ENCODE data around the gene BCAN.

DNA sequence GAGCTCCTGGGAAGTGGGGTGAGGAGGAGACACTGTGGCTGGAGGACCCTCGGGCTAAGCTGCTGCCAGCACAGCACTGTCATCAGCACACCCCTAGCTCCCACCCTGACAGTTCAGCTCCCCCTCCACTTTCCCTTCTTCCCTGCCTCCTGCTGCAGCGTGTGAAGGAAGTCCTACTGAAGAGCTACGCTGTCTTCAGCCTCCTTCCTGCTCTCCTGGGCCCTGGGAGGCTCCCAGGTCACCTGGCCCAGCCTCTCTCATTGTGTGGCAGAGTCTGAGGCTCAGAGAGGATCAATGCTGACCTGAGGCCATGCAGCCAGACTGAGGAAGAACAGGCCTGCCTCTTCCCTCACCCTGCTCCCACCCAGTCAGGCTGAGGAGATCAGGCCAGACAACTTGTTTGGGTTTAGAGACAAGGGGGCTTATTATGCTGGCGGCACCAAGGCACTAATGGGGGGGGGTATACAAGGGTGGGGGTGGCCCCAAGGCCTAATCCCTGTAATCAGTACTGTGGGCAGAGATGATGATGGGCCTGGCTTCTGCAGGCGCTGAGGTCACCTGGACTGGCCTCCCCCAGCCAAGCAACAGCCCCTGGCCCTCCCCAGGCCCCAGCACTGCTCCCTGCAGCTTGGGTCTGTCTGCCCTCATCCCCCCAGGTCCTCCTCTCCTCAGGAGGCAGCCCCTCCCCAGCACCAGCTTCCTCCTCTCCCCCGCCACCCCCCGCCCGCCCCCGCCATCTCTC, 26.2 kb downstream of the BCAN start:
- TF ChIP-seq, protein P1, sequence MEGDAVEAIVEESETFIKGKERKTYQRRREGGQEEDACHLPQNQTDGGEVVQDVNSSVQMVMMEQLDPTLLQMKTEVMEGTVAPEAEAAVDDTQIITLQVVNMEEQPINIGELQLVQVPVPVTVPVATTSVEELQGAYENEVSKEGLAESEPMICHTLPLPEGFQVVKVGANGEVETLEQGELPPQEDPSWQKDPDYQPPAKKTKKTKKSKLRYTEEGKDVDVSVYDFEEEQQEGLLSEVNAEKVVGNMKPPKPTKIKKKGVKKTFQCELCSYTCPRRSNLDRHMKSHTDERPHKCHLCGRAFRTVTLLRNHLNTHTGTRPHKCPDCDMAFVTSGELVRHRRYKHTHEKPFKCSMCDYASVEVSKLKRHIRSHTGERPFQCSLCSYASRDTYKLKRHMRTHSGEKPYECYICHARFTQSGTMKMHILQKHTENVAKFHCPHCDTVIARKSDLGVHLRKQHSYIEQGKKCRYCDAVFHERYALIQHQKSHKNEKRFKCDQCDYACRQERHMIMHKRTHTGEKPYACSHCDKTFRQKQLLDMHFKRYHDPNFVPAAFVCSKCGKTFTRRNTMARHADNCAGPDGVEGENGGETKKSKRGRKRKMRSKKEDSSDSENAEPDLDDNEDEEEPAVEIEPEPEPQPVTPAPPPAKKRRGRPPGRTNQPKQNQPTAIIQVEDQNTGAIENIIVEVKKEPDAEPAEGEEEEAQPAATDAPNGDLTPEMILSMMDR (IDR thresholded peaks at IDR 0.05) = no peak
- TF ChIP-seq POLR2A (IDR thresholded peaks at IDR 0.05) (no peak), EP300 (IDR thresholded peaks at IDR 0.05) (no peak)

All from gastroesophageal sphincter (tissue), 3 donors.